ENCODE results near the gene ART3.

The ART3 gene

GRCh38 chr4:76058888-76059426, 15.6 kb upstream of the ART3 start:
- no peak for ATAC-seq
- Mint-ChIP-seq H3K4me3 (peak overlapping the region; percentile 33), H3K27ac (peak overlapping the region; percentile 49), H3K4me1 (peaks cover 48% of the 10 kb centered on the region), H3K36me3 (peaks cover 5% of the 10 kb centered on the region), H3K9me3 (no peaks in the 10 kb centered on the region)
- DNase-seq (ENCODE audit: low spot score in 2 of 2): no peak

DNA sequence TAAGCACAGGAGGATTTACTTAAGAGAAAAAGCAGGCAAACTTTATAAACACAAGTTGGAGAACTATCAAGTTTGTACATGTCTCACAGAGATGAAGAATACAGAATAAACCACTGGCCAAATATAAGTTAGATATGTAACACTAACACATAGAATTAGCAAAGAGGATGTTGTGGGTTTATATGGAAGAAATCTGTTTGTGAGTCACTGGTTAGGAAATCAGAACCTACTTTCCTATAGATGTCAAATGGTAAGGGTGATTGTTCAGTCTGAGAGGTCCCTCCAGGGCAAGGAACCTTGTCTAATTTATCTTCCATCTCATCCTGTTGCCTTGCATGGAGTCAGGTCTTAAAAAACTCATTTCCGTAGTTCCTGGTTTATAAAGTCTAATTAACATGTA, 14.8 kb upstream of the ART3 start:
- Mint-ChIP-seq H3K4me1 (peaks cover 47% of the 10 kb centered on the region), H3K4me3 (peak overlapping the region; percentile 33)
- peak; percentile 71 for ATAC-seq

DNA sequence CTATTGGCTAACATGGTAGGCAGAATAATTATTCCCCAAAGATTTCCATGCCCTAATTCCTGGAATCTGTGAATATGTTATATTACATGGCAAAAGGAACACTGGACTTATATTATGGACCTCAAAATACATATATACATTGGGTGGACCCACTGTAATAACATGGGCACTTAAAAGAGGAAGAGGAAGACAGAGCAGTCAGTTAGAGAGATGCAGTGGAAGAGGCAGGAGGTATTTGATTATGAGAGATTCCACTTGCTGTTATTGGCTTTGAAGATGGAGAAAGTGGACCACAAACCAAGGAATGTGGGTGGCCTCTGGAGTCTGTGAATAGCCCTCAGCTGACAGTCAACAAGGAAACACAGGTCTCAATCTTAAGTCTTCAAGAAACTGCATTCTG, 14.0 kb upstream of the ART3 start:
- Mint-ChIP-seq H3K27ac (no peak overlapping the region), H3K4me3 (no peak overlapping the region), H3K4me1 (peaks cover 40% of the 10 kb centered on the region)

More for the DNA sequence above, 14.8 kb upstream of the ART3 start:
- DNase-seq (ENCODE audit: low spot score in 2 of 2): no peak
- Mint-ChIP-seq H3K36me3 (peaks cover 5% of the 10 kb centered on the region), H3K27ac (no peak overlapping the region), H3K9me3 (no peaks in the 10 kb centered on the region)

GRCh38 chr4:76061421-76061820, 13.1 kb upstream of the ART3 start:
- Mint-ChIP-seq H3K4me3 (no peak overlapping the region), H3K36me3 (no peaks in the 10 kb centered on the region), H3K4me1 (peaks cover 31% of the 10 kb centered on the region), H3K9me3 (no peaks in the 10 kb centered on the region), H3K27ac (no peak overlapping the region)
- ATAC-seq (no peak), DNase-seq (ENCODE audit: low spot score in 2 of 2) (no peak)

More for the DNA sequence above, 14.0 kb upstream of the ART3 start:
- Mint-ChIP-seq H3K9me3 (no peaks in the 10 kb centered on the region), H3K36me3 (peaks cover under 1% of the 10 kb centered on the region)
- no peak for DNase-seq (ENCODE audit: low spot score in 2 of 2)
- ATAC-seq: no peak

DNA sequence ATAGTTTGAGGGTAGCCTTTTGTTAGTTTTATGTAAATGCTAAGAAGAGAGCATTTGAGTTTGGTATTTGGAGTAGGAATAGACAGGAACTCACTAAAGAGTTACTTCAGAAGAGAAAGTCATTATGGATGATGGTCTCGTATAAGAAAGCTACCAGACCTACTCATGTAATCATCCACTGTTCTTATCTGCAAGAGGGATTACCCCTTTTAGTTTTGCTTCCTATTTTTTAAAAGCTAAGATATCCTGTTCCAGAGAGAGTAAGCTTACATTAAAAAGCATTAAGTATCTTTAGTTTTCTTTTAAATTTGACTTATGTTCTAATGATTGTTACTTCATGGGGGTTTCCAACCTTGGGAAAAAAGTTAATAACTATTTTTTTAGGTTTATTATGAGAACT, 12.5 kb upstream of the ART3 start:
- Mint-ChIP-seq H3K4me1 (peaks cover 29% of the 10 kb centered on the region), H3K4me3 (no peak overlapping the region), H3K27ac (no peak overlapping the region), H3K9me3 (no peaks in the 10 kb centered on the region), H3K36me3 (no peaks in the 10 kb centered on the region)
- DNase-seq (ENCODE audit: low spot score in 2 of 2): no peak
- no peak for ATAC-seq

- no peak for DNase-seq (ENCODE audit: low spot score in 2 of 2)
- no peaks in the 10 kb centered on the region for H3K9me3 Mint-ChIP-seq
- peak; percentile 37 for ATAC-seq
- no peak overlapping the region for H3K27ac Mint-ChIP-seq
- H3K4me1 Mint-ChIP-seq: no peaks in the 10 kb centered on the region
- H3K4me3 Mint-ChIP-seq: no peak overlapping the region
- no peaks in the 10 kb centered on the region for H3K36me3 Mint-ChIP-seq
These were observed 8.0 kb upstream of the ART3 start for GRCh38 chr4:76066546-76066945.

DNA sequence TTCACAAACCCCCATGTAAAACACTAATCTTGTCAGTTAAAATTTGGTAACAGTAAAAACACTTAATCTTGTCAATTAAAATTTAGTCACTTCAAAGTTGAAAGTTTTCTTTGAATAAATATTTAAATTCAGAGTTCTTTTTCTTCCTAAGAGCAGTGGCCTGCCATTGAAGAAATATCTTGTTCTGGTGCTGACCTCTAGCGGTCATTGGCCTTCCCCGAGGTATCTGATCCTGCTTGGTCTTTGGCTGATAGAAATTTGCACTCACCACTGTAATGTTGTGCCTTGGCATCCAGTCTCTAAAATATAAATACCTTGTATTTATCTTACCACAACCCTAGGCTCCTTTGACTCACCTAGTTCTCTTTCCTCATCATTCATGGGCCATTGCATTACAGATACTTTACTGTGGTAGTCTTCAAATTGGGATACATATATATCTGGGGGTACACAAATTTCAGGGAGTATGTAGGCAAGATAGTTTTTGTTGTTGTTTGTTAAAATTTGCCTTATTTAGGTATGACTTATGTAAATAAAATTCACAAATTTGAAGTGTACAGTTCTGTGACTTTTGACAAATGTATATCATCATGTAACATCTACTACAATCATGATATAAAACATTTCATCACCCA, 6.7 kb upstream of the ART3 start:
- ATAC-seq (peak; percentile 89), DNase-seq (ENCODE audit: low spot score in 2 of 2) (peak; percentile 60 to 82)
- H3K27ac Mint-ChIP-seq: no peak overlapping the region
- H3K9me3 Mint-ChIP-seq: no peaks in the 10 kb centered on the region
- no peak overlapping the region for H3K4me3 Mint-ChIP-seq
- H3K36me3 Mint-ChIP-seq: no peaks in the 10 kb centered on the region
- no peaks in the 10 kb centered on the region for H3K4me1 Mint-ChIP-seq

DNA sequence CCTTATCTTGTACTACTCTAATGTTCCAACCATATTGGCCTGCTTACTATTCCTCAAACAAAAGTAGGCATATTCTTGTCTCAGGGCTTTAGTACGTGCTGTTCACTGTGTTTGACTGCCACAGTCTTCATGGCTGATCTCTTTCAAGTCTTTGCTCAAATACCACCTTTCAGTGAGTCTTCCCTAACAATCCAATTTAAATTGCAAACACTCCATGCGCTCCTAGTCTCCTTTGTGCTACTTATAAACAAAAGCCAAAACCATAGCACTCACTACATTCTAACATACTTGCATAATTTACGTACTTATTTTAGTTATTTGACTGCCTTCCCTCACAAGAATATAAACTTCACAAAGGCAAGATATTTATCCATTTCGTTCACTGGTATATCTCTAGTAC, 1.7 kb upstream of the ART3 start:
- no peaks in the 10 kb centered on the region for H3K9me3 Mint-ChIP-seq
- no peak overlapping the region for H3K4me3 Mint-ChIP-seq
- no peaks in the 10 kb centered on the region for H3K36me3 Mint-ChIP-seq

GRCh38 chr4:76074993-76075600, 588 bp downstream of the ART3 start:
- Mint-ChIP-seq H3K27ac (no peak overlapping the region), H3K9me3 (no peaks in the 10 kb centered on the region), H3K4me3 (no peak overlapping the region), H3K36me3 (no peaks in the 10 kb centered on the region), H3K4me1 (no peaks in the 10 kb centered on the region)
- DNase-seq (ENCODE audit: low spot score in 2 of 2) (no peak), ATAC-seq (no peak)

More for the DNA sequence above, 1.7 kb upstream of the ART3 start:
- Mint-ChIP-seq H3K27ac (no peak overlapping the region), H3K4me1 (no peaks in the 10 kb centered on the region)
- DNase-seq (ENCODE audit: low spot score in 2 of 2) (no peak), ATAC-seq (no peak)

- H3K9me3 Mint-ChIP-seq: no peaks in the 10 kb centered on the region
- DNase-seq (ENCODE audit: low spot score in 2 of 2) (no peak), ATAC-seq (no peak)
- H3K27ac Mint-ChIP-seq: no peak overlapping the region
- no peaks in the 10 kb centered on the region for H3K4me1 Mint-ChIP-seq
- no peaks in the 10 kb centered on the region for H3K36me3 Mint-ChIP-seq
- H3K4me3 Mint-ChIP-seq: no peak overlapping the region
These were observed 3.6 kb downstream of the ART3 start for GRCh38 chr4:76078033-76078613.

DNA sequence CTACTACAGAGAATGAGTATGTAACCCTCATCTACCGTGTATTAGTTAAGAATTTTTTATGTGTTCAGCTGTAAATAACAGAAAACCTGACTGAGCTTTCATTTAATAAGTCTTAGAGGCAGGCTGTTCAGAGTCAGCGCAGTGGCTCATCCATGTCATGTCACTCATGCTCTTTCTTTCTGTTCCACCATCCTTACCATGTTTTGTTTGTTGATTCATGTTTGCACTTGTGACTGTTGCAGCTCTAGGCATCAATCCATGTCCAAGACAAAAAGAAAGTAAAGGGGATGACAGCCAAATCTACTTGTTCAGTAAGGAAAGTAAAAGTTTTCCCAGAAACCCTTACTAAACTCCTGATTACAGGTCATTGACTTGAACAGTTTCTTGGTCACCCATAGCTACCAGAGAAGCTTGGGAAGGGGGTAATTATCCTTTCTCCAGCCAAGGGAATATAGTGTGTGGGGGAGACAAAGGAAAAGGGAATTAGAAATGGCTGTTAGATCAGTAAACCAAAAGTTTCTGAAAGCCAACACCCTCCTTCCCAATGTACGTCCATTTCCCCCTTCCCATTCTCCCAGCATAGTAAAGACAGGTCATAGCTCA, 9.0 kb downstream of the ART3 start:
- DNase-seq (ENCODE audit: low spot score in 2 of 2) (no peak), ATAC-seq (no peak)
- H3K36me3 Mint-ChIP-seq: no peaks in the 10 kb centered on the region

DNA sequence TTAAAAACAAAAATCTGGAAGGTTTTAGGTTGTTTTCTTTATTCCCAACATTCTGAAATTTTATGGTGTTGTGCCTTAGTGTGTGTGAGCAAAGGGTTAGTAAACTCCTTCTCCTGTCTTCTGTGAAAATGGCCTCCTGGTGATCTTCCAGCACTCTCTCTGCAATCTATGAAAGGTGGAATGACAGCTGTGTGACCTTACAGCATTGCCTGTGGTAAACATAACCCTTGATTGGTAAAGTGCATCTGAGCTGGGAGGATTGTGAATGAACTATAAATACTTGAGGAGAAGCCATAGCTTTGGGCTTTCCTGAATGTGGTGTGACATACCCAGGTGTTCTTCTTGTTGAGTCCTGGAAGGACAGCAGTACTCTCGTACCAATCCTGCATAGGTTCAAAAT, 10.0 kb downstream of the ART3 start:
- no peaks in the 10 kb centered on the region for H3K4me1 Mint-ChIP-seq
- H3K27ac Mint-ChIP-seq: no peak overlapping the region
- H3K36me3 Mint-ChIP-seq: no peaks in the 10 kb centered on the region
- H3K9me3 Mint-ChIP-seq: no peaks in the 10 kb centered on the region
- H3K4me3 Mint-ChIP-seq: no peak overlapping the region
- ATAC-seq (no peak), DNase-seq (ENCODE audit: low spot score in 2 of 2) (no peak)

More for the DNA sequence above, 9.0 kb downstream of the ART3 start:
- Mint-ChIP-seq H3K4me1 (no peaks in the 10 kb centered on the region), H3K4me3 (no peak overlapping the region), H3K9me3 (no peaks in the 10 kb centered on the region), H3K27ac (no peak overlapping the region)

DNA sequence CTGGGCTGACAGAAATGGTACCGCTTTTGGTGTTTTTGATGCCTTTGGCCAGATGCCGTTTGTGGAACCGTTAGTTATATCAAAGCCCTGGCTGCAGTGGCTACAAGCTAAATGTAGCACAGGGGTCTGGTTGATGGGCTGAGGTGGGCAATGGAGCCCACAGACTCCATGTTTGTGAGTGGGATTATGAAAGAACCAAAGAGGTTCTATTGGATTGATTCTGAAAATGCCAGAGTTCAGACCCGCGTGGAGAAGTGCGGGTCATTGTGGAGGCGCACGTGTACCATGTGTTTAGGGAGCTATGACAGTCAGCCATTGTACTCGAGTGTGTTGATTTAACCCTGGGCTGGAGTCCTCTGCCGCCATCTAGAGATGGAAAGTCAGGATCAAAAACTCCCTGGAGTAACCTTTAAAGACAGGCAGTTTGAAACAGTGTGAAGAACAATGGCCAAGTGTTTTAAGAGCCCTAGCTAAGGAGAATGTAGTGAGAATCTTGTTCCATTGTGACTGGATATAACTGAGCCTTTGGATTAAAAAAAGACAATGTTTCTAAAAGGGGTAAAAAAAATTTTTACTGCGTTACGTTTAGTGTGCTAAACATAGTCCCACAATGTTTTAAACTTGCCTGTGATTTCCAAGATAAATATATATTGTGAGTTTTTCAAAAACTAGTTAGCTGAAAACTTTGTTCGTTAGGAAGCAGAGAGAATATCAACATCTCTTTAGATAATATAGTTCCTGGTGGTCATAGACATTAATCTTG, 12.7 kb downstream of the ART3 start:
- Mint-ChIP-seq H3K9me3 (no peaks in the 10 kb centered on the region), H3K4me3 (no peak overlapping the region), H3K27ac (no peak overlapping the region), H3K4me1 (no peaks in the 10 kb centered on the region), H3K36me3 (no peaks in the 10 kb centered on the region)
- ATAC-seq (peak; percentile 34), DNase-seq (ENCODE audit: low spot score in 2 of 2) (no peak)

DNA sequence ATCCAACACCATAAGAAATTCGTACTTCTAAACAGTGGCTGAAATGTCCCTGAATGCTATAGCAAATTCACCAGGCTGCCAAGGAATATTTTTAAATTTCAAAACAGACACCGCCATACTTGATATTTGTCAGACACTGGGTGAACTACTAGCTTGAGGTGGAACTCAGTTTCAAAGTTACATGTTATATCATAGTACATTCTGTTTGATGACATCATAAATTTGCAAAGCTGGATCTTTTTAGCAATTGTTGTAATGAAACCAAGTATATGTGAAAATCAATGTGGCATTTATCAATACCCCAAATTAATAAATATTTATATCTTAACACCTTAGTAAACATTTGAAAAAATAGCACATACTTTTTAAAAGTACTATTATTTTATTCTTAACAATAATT, 14.2 kb downstream of the ART3 start:
- no peaks in the 10 kb centered on the region for H3K9me3 Mint-ChIP-seq
- ATAC-seq (no peak), DNase-seq (ENCODE audit: low spot score in 2 of 2) (no peak)
- H3K4me1 Mint-ChIP-seq: no peaks in the 10 kb centered on the region
- H3K36me3 Mint-ChIP-seq: no peaks in the 10 kb centered on the region
- no peak overlapping the region for H3K27ac Mint-ChIP-seq
- no peak overlapping the region for H3K4me3 Mint-ChIP-seq

- H3K27ac Mint-ChIP-seq: no peak overlapping the region
- H3K4me3 Mint-ChIP-seq: no peak overlapping the region
- no peaks in the 10 kb centered on the region for H3K36me3 Mint-ChIP-seq
- DNase-seq (ENCODE audit: low spot score in 2 of 2) (no peak), ATAC-seq (peak; percentile 51)
- no peaks in the 10 kb centered on the region for H3K9me3 Mint-ChIP-seq
- H3K4me1 Mint-ChIP-seq: no peaks in the 10 kb centered on the region
These were observed 15.8 kb downstream of the ART3 start for GRCh38 chr4:76090241-76090691.

Measured in stimulated activated effector memory CD8-positive, alpha-beta T cell treated with anti-CD3 and anti-CD28 coated beads, Interleukin-12 subunit alpha, Interleukin-12 subunit beta, amount 100 ng/mL, for 72 hours (primary cell).